ACC112 (cell line): ENCODE results near the gene DEFB124.
"Not testable (repeated sequence)": the region's sequence is repeated elsewhere in the genome, so short reads cannot be mapped to it uniquely, and the experiment has no call there.

Experiments used
- H2AFZ ChIP-seq: fragments of 200-600 bp; sonication (generic); one replicate; pipeline ENCODE4 v1.6.0; 2017; ENCODE audit warnings: antibody characterized with exemption, low read length; ENCODE audit not compliant: unreplicated experiment
- H3K27ac ChIP-seq: fragments of 200-600 bp; sonication (generic); 2 replicates; pipeline ENCODE4 v1.5.1; 2014; ENCODE audit warnings: low read depth, mild to moderate bottlenecking, antibody characterized with exemption, low read length, moderate library complexity
- H3K27me3 ChIP-seq: fragments of 200-600 bp; sonication (generic); 2 replicates; pipeline ENCODE4 v1.6.1; 2014; ENCODE audit warnings: mild to moderate bottlenecking, antibody characterized with exemption, low read length, moderate library complexity, mixed read lengths; ENCODE audit not compliant: insufficient read depth
- H3K36me3 ChIP-seq: fragments of 200-600 bp; sonication (generic); 2 replicates; pipeline ENCODE4 v1.6.1; 2016; ENCODE audit warnings: mild to moderate bottlenecking, antibody characterized with exemption, low read length, moderate library complexity, mixed read lengths; ENCODE audit not compliant: insufficient read depth
- H3K4me1 ChIP-seq: fragments of 200-600 bp; sonication (generic); one replicate; pipeline ENCODE4 v1.6.1; 2016; ENCODE audit warnings: low read length, mixed read lengths; ENCODE audit not compliant: insufficient read depth, unreplicated experiment, control insufficient read depth
- H3K4me3 ChIP-seq: fragments of 200-600 bp; sonication (generic); 2 replicates; pipeline ENCODE4 v1.5.1; 2014; ENCODE audit warnings: mild to moderate bottlenecking, low read depth, low read length
- H3K79me2 ChIP-seq: fragments of 200-600 bp; sonication (generic); one replicate; pipeline ENCODE4 v1.6.0; 2016; ENCODE audit warnings: low read length; ENCODE audit not compliant: control insufficient read depth, unreplicated experiment, insufficient read depth

The DEFB124 gene

DNA sequence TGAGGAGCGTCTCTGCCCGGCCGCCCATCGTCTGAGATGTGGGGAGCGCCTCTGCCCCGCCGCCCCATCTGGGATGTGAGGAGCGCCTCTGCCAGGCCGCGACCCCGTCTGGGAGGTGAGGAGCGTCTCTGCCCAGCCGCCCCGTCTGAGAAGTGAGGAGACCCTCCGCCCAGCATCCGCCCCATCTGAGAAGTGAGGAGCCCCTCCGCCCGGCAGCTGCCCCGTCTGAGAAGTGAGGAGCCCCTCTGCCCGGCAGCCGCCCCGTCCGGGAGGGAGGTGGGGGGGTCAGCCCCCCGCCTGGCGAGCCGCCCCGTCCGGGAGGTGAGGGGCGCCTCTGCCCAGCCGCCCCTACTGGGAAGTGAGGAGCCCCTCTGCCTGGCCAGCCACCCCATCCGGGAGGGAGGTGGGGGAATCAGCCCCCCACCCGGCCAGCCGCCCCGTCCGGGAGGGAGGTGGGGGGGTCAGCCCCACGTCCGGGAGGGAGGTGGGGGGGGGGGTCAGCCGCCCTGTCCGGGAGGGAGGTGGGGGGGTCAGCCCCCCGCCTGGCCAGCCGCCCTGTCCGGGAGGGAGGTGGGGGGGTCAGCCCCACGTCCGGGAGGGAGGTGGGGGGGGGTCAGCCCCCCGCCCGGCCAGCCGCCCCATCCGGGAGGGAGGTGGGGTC is 47.9 kb downstream of the DEFB124 start:
- not testable (repeated sequence) for H3K27ac ChIP-seq, H3K4me3 ChIP-seq, H3K36me3 ChIP-seq, H3K4me1 ChIP-seq, H2AFZ ChIP-seq, H3K79me2 ChIP-seq
- H3K27me3 ChIP-seq, result peaks cover 31% of the 10 kb centered on the region

DNA sequence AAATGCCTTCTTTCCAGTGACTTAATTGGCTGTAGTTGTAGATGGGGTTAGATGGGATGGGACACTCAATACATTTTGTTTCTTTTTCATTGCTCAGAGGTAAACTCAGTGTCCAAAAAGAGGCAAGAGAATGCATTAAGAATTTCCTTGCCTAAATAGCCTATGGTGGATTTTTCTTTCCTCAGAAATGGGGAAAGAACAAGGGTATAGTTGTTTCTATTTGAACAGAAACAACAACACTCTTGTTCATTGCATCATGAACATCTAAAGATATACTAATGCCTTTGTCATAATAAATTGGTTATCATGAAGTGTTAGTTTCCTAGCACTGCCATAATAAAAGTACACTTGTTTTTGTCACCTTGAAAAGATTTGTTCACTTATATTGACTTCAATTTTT is 49.1 kb downstream of the DEFB124 start:
- H3K4me1 ChIP-seq, result no peaks in the 10 kb centered on the region
- H3K36me3 ChIP-seq, result no peaks in the 10 kb centered on the region
- no peaks in the 10 kb centered on the region for H3K79me2 ChIP-seq
- H3K4me3 ChIP-seq, result no peak overlapping the region
- H3K27me3 ChIP-seq, result peaks cover 23% of the 10 kb centered on the region
- H2AFZ ChIP-seq, result no peak overlapping the region
- no peak overlapping the region for H3K27ac ChIP-seq

DNA sequence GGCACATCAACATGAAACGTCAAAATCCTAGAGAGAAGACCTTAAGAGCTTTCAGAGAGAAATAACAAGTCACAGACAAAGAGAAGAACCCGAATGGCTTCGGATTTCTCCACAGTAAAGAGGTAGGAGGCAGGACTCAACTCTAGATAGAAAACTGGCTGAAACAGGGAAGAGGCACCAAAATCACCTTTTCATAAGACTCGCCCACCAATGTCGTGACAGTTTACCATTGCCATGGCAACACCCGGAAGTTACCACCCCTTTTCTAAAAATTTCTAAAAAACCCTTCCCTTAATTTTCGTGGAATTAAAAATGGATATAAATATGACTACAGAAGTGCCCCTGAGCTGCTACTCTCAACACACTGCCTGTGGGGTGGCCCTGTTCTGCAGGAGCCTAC is 56.6 kb downstream of the DEFB124 start:
- Histone ChIP-seq H3K79me2 (no peaks in the 10 kb centered on the region), H3K4me3 (no peak overlapping the region), H3K4me1 (no peaks in the 10 kb centered on the region), H3K27me3 (peaks cover 31% of the 10 kb centered on the region), H3K27ac (no peak overlapping the region), H2AFZ (no peak overlapping the region), H3K36me3 (no peaks in the 10 kb centered on the region)

DNA sequence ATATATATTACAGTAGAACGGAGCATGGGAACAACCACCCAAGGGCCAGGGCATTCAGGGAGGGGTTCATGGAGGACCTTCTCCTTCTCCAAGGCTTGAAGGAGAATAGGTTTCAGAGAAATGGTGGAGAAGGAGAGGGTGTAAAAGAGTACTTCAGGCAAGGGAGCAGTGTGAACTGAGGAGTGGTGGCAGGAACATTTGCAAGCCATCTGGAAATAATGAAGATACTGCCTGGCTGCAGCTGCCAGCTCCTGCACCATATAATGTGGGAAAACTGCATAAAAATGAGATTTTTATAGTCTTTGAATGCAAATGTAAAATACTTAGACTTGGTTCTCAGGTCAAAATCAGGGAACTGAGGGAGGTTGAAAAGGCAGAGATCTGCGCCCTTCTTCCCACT is 59.3 kb downstream of the DEFB124 start:
- Histone ChIP-seq H3K79me2 (no peaks in the 10 kb centered on the region), H2AFZ (no peak overlapping the region), H3K4me3 (no peak overlapping the region), H3K27ac (no peak overlapping the region), H3K4me1 (no peaks in the 10 kb centered on the region), H3K27me3 (peaks cover 41% of the 10 kb centered on the region), H3K36me3 (no peaks in the 10 kb centered on the region)
